HG02981 (cell line): ENCODE results near the gene BEST4.
A peak's percentile ranks its signal among the peaks of the same experiment; 100 is the strongest.
"Not testable (repeated sequence)": the region's sequence is repeated elsewhere in the genome, so short reads cannot be mapped to it uniquely, and the experiment has no call there.

Experiments
- ATAC-seq: cut with Tn5 transposase; IDR thresholded peaks from one replicate; pipeline ENCODE4 v1.9.1; 2021; ENCODE audit warnings: mild to moderate bottlenecking, moderate library complexity; ENCODE audit not compliant: unreplicated experiment

The BEST4 gene

GRCh38 chr1:44788120-44788860 is at the start of gene BEST4:
BEST4 (minus strand) TSS chr1:44788170; CDS start chr1:44787705, 465 bp downstream.
- ATAC-seq, result no peak

GRCh38 chr1:44835738-44836675 is 48.0 kb upstream of the BEST4 start:
- peak; percentile 70 for ATAC-seq

GRCh38 chr1:44834328-44834727 is 46.4 kb upstream of the BEST4 start:
- ATAC-seq, result no peak

- no peak for ATAC-seq
Observed at GRCh38 chr1:44832056-44832705, 44.2 kb upstream of the BEST4 start.

- ATAC-seq, result no peak
Observed at GRCh38 chr1:44831516-44831915, 43.5 kb upstream of the BEST4 start.

- ATAC-seq, result no peak
Observed at GRCh38 chr1:44830900-44831304, 42.9 kb upstream of the BEST4 start.

- no peak for ATAC-seq
Observed at GRCh38 chr1:44829506-44830384, 41.8 kb upstream of the BEST4 start.

GRCh38 chr1:44828841-44829440 is 41.0 kb upstream of the BEST4 start:
- no peak for ATAC-seq

GRCh38 chr1:44828003-44828651 is 40.2 kb upstream of the BEST4 start:
- ATAC-seq, result no peak

- no peak for ATAC-seq
Observed at GRCh38 chr1:44827197-44828002, 39.4 kb upstream of the BEST4 start.

- no peak for ATAC-seq
Observed at GRCh38 chr1:44826375-44827196, 38.6 kb upstream of the BEST4 start.

- ATAC-seq, result not testable (repeated sequence)
Observed at GRCh38 chr1:44824392-44824791, 36.4 kb upstream of the BEST4 start.

- ATAC-seq, result no peak
Observed at GRCh38 chr1:44822981-44823451, 35.0 kb upstream of the BEST4 start.

GRCh38 chr1:44822131-44822701 is 34.2 kb upstream of the BEST4 start:
- ATAC-seq, result no peak

GRCh38 chr1:44821240-44821715 is 33.3 kb upstream of the BEST4 start:
- ATAC-seq, result no peak

- ATAC-seq, result no peak
Observed at GRCh38 chr1:44820328-44821239, 32.6 kb upstream of the BEST4 start.
